Measurements from ENCODE around the gene PON1.

DNA sequence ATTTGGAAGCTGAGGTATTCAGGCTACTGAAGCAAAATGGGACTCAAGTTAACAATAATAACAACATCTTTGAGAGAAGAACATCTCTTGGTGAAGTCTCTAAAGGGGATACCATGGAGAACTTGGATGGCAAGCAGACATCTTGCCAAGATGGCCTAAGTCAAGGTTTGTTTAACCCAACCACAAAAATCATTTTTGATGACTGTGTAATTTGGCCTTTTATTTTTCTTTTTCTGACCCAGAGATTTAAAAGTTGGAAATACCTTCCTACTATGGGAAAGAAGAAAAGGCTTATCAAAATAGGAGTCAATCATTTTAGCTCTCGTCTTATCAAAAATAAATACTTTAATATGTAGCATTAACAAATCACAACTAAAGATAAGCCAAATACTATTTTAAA lies 72.4 kb downstream of the PON1 start:
- TF ChIP-seq, protein P1, sequence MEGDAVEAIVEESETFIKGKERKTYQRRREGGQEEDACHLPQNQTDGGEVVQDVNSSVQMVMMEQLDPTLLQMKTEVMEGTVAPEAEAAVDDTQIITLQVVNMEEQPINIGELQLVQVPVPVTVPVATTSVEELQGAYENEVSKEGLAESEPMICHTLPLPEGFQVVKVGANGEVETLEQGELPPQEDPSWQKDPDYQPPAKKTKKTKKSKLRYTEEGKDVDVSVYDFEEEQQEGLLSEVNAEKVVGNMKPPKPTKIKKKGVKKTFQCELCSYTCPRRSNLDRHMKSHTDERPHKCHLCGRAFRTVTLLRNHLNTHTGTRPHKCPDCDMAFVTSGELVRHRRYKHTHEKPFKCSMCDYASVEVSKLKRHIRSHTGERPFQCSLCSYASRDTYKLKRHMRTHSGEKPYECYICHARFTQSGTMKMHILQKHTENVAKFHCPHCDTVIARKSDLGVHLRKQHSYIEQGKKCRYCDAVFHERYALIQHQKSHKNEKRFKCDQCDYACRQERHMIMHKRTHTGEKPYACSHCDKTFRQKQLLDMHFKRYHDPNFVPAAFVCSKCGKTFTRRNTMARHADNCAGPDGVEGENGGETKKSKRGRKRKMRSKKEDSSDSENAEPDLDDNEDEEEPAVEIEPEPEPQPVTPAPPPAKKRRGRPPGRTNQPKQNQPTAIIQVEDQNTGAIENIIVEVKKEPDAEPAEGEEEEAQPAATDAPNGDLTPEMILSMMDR (IDR thresholded peaks at IDR 0.05; ENCODE audit: low read depth, low read length) = no peak
- TF ChIP-seq EZH2phosphoT487 (IDR thresholded peaks at IDR 0.05; ENCODE audit: low read depth) = no peak
